IPS-18a (cell line): ENCODE measurements around the gene BAX.

Experiments
- H3K27ac ChIP-seq: one replicate; pipeline ENCODE4 v1.5.1; 2013; ENCODE audit warnings: low read length
- H3K27me3 ChIP-seq: one replicate; pipeline ENCODE4 v1.6.1; 2013; ENCODE audit warnings: mild to moderate bottlenecking, low read length; ENCODE audit not compliant: control insufficient read depth, insufficient read depth
- H3K36me3 ChIP-seq: one replicate; pipeline ENCODE4 v1.6.1; 2013; ENCODE audit warnings: low read depth, low read length; ENCODE audit not compliant: control insufficient read depth
- H3K4me1 ChIP-seq: one replicate; pipeline ENCODE4 v1.6.1; 2013; ENCODE audit warnings: low read depth, low read length; ENCODE audit not compliant: control insufficient read depth
- H3K4me3 ChIP-seq: one replicate; pipeline ENCODE4 v1.5.1; 2013; ENCODE audit warnings: low read length
- H3K9ac ChIP-seq: one replicate; pipeline ENCODE4 v1.6.1; 2013; ENCODE audit warnings: mild to moderate bottlenecking, low read length, moderate library complexity
- H3K9me3 ChIP-seq: one replicate; pipeline ENCODE4 v1.6.1; 2013; ENCODE audit warnings: low read depth, low read length; ENCODE audit not compliant: control insufficient read depth

BAX gene

GRCh38 chr19:48953990-48954594 lies 583 bp upstream of the BAX start:
- Histone ChIP-seq H3K9ac (peak overlapping the region; percentile 62), H3K9me3 (no peaks in the 10 kb centered on the region), H3K4me3 (peak overlapping the region; percentile 79), H3K27me3 (no peaks in the 10 kb centered on the region), H3K4me1 (no peaks in the 10 kb centered on the region), H3K36me3 (peaks cover 6% of the 10 kb centered on the region), H3K27ac (no peak overlapping the region)

GRCh38 chr19:48955308-48955958 lies 758 bp downstream of the BAX start:
- peaks cover 6% of the 10 kb centered on the region for H3K36me3 ChIP-seq
- peak overlapping the region; percentile 78 for H3K9ac ChIP-seq
- H3K27me3 ChIP-seq, result no peaks in the 10 kb centered on the region
- no peak overlapping the region for H3K27ac ChIP-seq
- no peaks in the 10 kb centered on the region for H3K4me1 ChIP-seq
- no peaks in the 10 kb centered on the region for H3K9me3 ChIP-seq
- peak overlapping the region; percentile 78 for H3K4me3 ChIP-seq

GRCh38 chr19:48958006-48958405 lies 3.3 kb downstream of the BAX start:
- no peaks in the 10 kb centered on the region for H3K4me1 ChIP-seq
- H3K36me3 ChIP-seq, result peaks cover 6% of the 10 kb centered on the region
- no peak overlapping the region for H3K9ac ChIP-seq
- no peak overlapping the region for H3K4me3 ChIP-seq
- H3K27me3 ChIP-seq, result no peaks in the 10 kb centered on the region
- no peaks in the 10 kb centered on the region for H3K9me3 ChIP-seq
- no peak overlapping the region for H3K27ac ChIP-seq

GRCh38 chr19:48959341-48960239 lies 4.9 kb downstream of the BAX start:
- H3K27ac ChIP-seq, result no peak overlapping the region

DNA sequence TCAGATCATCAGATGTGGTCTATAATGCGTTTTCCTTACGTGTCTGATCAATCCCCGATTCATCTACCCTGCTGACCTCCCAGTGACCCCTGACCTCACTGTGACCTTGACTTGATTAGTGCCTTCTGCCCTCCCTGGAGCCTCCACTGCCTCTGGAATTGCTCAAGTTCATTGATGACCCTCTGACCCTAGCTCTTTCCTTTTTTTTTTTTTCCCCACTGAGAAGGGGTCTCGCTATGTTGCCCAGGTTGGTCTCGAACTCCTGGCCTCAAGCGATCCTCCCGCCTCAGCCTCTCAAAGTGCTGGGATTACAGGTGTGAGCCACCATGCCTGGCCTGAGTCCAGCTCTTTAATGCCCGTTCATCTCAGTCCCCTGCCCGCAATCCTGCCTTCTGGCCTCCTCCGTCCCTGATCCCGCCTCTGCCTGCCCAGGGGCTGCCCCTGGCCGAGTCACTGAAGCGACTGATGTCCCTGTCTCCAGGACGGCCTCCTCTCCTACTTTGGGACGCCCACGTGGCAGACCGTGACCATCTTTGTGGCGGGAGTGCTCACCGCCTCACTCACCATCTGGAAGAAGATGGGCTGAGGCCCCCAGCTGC lies 6.5 kb downstream of the BAX start:
- Histone ChIP-seq H3K9me3 (no peaks in the 10 kb centered on the region), H3K4me3 (no peak overlapping the region), H3K27me3 (no peaks in the 10 kb centered on the region), H3K27ac (no peak overlapping the region), H3K9ac (no peak overlapping the region), H3K4me1 (peaks cover 14% of the 10 kb centered on the region), H3K36me3 (peaks cover 5% of the 10 kb centered on the region)

More at GRCh38 chr19:48959341-48960239, 4.9 kb downstream of the BAX start:
- H3K4me1 ChIP-seq, result peaks cover 13% of the 10 kb centered on the region
- H3K9me3 ChIP-seq, result no peaks in the 10 kb centered on the region
- no peak overlapping the region for H3K4me3 ChIP-seq
- no peak overlapping the region for H3K9ac ChIP-seq
- no peaks in the 10 kb centered on the region for H3K27me3 ChIP-seq
- peaks cover 6% of the 10 kb centered on the region for H3K36me3 ChIP-seq

DNA sequence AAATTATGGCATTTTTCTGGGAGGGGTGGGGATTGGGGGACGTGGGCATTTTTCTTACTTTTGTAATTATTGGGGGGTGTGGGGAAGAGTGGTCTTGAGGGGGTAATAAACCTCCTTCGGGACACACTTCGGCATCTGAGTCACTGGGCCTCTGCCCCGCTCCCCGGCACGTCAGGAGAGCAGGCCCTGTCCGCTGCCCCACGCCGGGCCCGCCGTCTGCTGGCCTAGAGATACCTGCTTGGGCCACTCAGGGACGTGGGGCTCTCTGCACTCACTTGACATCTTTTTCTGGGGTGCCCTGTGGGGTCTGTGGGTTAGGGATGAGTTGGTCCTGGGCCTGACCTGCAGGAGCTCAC lies 7.0 kb downstream of the BAX start:
- Histone ChIP-seq H3K4me1 (peaks cover 14% of the 10 kb centered on the region), H3K4me3 (no peak overlapping the region), H3K36me3 (peaks cover 7% of the 10 kb centered on the region), H3K27me3 (no peaks in the 10 kb centered on the region), H3K27ac (no peak overlapping the region), H3K9ac (no peak overlapping the region), H3K9me3 (no peaks in the 10 kb centered on the region)

DNA sequence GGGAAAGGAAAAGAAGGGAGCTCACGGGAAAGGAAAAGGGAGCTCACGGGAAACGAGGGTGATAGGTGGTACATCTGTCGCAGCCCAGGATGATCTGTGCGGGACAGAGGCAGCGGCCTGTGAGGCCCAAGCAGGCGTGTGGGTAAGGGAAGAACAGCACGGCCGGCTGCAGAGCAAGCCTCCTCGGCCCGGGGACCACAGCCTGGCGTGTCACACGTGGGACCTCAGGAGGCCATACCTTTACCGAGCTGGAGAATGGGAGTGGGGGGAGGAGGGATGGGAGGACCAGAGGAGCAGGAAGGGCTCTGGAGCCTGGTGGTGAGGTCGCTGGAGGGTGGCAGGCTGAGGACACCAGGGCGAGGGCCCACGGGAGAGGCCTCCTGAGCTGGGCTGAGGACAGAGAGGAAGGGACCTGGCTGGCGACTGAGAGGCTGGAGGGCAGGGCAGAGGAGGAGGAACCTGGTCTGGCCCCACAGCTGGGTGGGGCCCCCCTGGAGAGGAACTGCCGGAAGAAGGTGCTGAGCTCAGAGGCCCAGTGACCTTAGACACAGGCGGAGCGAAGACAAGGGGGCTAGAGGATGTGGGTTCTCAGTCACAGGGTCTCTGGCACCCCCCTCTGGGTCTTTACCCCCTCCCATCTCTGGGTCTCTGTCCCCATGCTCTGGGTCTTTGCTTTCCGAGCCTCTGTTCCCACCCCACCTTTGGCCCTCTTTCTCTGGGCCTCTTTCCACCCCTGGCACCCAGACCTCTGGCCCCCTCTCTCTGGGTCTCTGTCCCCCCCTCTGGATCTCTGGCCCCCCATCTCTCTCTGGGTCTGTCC lies 7.6 kb downstream of the BAX start:
- H3K9ac ChIP-seq, result no peak overlapping the region
- peaks cover 14% of the 10 kb centered on the region for H3K4me1 ChIP-seq
- H3K9me3 ChIP-seq, result no peaks in the 10 kb centered on the region
- no peaks in the 10 kb centered on the region for H3K27me3 ChIP-seq
- no peak overlapping the region for H3K27ac ChIP-seq
- peaks cover 12% of the 10 kb centered on the region for H3K36me3 ChIP-seq
- no peak overlapping the region for H3K4me3 ChIP-seq

DNA sequence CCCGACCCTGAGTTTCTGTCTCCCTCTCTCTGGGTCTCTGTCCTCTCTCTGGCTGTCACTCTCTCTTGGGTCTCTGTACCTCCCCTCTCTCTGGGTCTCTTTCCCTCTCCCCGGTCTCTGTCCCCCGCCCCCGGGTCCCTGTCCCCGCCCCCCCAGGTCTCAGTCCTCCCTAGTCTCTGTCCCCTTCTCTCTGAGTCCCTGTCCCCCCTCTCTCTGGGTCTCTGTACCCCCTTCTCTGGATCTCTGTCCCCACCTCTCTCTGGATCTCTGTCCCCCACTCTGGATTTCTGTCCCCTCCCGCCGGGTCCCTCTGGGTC lies 8.1 kb downstream of the BAX start:
- Histone ChIP-seq H3K27me3 (no peaks in the 10 kb centered on the region), H3K4me1 (peaks cover 14% of the 10 kb centered on the region), H3K9ac (no peak overlapping the region), H3K36me3 (peaks cover 12% of the 10 kb centered on the region), H3K27ac (no peak overlapping the region), H3K4me3 (no peak overlapping the region), H3K9me3 (no peaks in the 10 kb centered on the region)

DNA sequence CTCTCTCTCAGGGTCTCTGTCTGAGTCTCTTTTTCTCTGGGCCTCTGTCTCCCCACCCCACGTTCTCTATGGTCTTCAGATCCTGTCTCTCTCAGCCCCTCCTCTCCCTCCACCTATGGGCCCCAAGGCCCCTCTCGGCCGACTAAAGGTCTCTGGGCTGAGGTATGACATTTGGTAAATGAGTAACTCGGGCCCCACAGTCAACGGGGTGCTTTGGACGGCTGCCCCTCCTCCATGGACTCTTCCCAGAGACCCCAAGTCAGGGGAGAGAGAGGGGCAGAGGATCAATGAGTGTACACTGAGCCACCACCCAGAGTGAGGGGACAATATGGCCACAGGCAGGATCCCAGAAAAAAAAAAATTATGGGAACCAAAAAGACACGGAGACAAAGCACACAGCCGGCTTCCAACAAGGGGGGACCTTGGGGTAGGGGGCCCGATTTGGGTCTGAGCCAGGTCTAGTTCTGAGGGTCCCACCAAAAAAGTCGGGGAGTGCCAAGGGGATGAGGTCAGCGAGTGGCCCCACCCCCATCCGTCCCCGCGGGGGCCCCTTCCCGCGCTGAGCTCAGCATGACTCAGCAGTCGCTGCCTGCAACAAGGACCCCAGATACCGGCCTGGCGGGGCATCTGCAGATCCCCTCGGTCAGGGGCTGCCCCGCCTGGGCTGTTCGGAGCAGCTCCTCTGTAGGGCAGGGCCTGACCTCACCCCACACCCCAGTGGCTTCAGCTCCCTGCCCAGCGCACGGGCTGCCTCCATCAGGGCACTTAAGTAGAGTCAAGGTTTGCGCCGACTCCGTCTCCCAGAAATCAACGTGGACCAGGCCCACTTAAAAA lies 8.9 kb downstream of the BAX start:
- peak overlapping the region; percentile 53 for H3K4me3 ChIP-seq
- peaks cover 15% of the 10 kb centered on the region for H3K36me3 ChIP-seq

DNA sequence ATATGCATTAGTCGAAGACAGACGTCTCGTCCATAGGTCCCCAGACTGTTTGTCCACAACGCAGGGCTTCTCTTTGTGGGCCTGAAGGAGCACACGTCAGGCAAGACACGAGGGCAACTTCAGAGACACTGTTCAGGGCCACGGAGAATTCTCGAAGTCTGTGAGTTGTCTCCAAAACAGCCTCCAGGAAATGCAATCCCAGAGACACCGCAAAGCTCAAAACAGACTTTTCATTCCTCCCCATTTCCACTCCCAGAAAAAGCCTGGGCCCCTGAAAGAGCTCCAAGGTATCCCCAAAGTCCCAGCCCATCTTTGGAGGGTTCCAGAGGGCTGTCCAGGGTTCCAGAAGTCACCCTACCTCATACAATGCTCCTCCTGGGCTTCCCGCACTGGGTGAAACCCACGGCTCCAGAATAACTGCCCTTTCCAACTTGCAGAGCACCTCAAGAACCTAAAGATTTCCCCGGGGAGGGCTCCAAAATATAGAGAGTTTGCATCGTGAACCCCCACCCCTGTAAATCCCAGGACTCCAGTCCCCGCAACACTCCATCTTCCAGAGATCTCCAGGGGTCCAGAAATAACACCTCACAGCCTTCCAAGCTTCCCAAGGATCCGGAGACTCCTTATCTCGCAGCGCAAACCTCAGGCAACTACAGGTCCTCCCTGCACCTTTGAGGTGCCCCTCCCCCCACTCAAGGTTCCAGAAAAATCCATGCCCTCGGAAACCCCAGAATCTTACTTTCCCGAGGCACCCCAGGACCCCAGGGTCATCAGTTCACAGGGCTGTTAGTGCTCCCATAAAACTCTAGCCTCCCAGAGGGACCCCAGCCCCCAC lies 9.7 kb downstream of the BAX start:
- Histone ChIP-seq H3K4me3 (peak overlapping the region; percentile 53), H3K36me3 (peaks cover 15% of the 10 kb centered on the region)

More for the DNA sequence above, 8.9 kb downstream of the BAX start:
- Histone ChIP-seq H3K4me1 (peaks cover 14% of the 10 kb centered on the region), H3K9me3 (no peaks in the 10 kb centered on the region), H3K9ac (peak overlapping the region; percentile 71), H3K27me3 (no peaks in the 10 kb centered on the region), H3K27ac (peak overlapping the region; percentile 50)

More for the DNA sequence above, 9.7 kb downstream of the BAX start:
- Histone ChIP-seq H3K9ac (peak overlapping the region; percentile 71), H3K27me3 (no peaks in the 10 kb centered on the region), H3K4me1 (peaks cover 14% of the 10 kb centered on the region), H3K9me3 (no peaks in the 10 kb centered on the region), H3K27ac (peak overlapping the region; percentile 50)
